PC-3 (cell line): Measurements from ENCODE around the gene ZC3H12A.

Source experiments
- EZH2 ChIP-seq: fragments of 300-600 bp; sonication (generic); IDR thresholded peaks from one replicate; pipeline ENCODE4 v1.6.1; 2017; ENCODE audit warnings: antibody characterized with exemption, mild to moderate bottlenecking, low read length; ENCODE audit not compliant: unreplicated experiment
- EZH2phosphoT487 ChIP-seq: fragments of 300-600 bp; sonication (generic); IDR thresholded peaks from 2 replicates; pipeline ENCODE4 v1.6.1; 2018; ENCODE audit warnings: mild to moderate bottlenecking, antibody characterized with exemption, low read length, borderline replicate concordance
- TF ChIP-seq, protein P1 (sequence below): fragments of 300-600 bp; sonication (generic); conservative IDR thresholded peaks from 2 replicates; pipeline ENCODE4 v1.5.1; 2017; ENCODE audit warnings: antibody characterized with exemption, low read depth, mild to moderate bottlenecking, low read length

DNA sequence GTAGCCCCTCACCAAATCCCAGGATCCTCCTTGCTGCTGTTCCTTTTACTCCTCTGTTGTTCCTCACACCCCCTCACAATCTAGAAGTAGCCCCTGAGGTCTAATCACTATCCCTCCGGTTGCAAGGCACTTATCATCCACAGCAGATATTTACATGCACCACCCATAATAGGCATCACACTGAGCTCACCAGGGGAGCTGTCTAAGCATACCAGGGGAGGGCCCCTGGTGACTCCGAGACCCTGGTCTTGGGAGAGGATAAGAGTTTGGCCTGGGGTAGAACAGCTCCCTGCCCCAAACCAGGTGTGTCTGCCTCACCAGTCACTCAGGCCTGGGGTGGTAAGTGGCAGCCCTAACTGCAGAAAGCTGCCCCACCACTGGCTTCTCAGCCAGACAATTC lies 37.3 kb upstream of the ZC3H12A start:
- TF ChIP-seq, protein P1, sequence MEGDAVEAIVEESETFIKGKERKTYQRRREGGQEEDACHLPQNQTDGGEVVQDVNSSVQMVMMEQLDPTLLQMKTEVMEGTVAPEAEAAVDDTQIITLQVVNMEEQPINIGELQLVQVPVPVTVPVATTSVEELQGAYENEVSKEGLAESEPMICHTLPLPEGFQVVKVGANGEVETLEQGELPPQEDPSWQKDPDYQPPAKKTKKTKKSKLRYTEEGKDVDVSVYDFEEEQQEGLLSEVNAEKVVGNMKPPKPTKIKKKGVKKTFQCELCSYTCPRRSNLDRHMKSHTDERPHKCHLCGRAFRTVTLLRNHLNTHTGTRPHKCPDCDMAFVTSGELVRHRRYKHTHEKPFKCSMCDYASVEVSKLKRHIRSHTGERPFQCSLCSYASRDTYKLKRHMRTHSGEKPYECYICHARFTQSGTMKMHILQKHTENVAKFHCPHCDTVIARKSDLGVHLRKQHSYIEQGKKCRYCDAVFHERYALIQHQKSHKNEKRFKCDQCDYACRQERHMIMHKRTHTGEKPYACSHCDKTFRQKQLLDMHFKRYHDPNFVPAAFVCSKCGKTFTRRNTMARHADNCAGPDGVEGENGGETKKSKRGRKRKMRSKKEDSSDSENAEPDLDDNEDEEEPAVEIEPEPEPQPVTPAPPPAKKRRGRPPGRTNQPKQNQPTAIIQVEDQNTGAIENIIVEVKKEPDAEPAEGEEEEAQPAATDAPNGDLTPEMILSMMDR, result no peak
- TF ChIP-seq EZH2phosphoT487, result no peak
- no peak for TF ChIP-seq EZH2
